Caco-2 (cell line): ENCODE data around the gene SLC22A17. TPM values are rescaled to one million over a fixed set of nuclear protein-coding genes. Genes with fewer than 3 reads are reported as not detected.

Experiments
- BruUV-seq: library from RNA; stranded (reverse); fragments of 400-500 nt; replicated peaks from 2 replicates; lab custom pipeline; 2021; lab: Mats Ljungman, UMichigan
- CTCF ChIA-PET: fragments of 300-600 bp; sonication (Branson Sonifier 250); formaldehyde crosslinking; loops from one replicate; lab custom pipeline; 2022; ENCODE audit warnings: antibody characterized with exemption; lab: Charles Lee
- POLR2A ChIA-PET: fragments of 300-600 bp; sonication (Branson Sonifier 250); formaldehyde crosslinking; loops from one replicate; lab custom pipeline; 2022; ENCODE audit warnings: antibody characterized with exemption; lab: Charles Lee
- DNase-seq, 2 experiments: peaks; one replicate each; pipeline versions ENCODE4 v3.0.0 to v3.0.0-alpha.2; 2020 to 2022
- H3K27me3 ChIP-seq: replicated peaks from 2 replicates; pipeline ENCODE4 v1.6.0; 2011; ENCODE audit warnings: low read length; ENCODE audit not compliant: control insufficient read depth, insufficient read depth
- H3K36me3 ChIP-seq: 2 replicates; pipeline ENCODE4 v1.5.1; 2011; ENCODE audit warnings: low read length; ENCODE audit not compliant: control insufficient read depth, insufficient read depth
- H3K4me1 ChIP-seq: fragments of 250-450 bp; sonication (Bioruptor Pico); 2 replicates; pipeline ENCODE4 v1.5.1; 2020; ENCODE audit warnings: mild to moderate bottlenecking
- H3K4me3 ChIP-seq: 2 replicates; pipeline ENCODE4 v1.5.1; 2011; ENCODE audit warnings: low read depth, mild to moderate bottlenecking, control low read depth, low read length
- H3K9me3 ChIP-seq: fragments of 250-450 bp; sonication (Bioruptor Pico); 2 replicates; pipeline ENCODE4 v1.5.1; 2020; ENCODE audit warnings: mild to moderate bottlenecking, moderate library complexity
- H3K27ac Mint-ChIP-seq: one replicate; pipeline ENCODE4 v1.8.0; 2022; ENCODE audit warnings: mixed read lengths; ENCODE audit not compliant: unreplicated experiment
- H3K27me3 Mint-ChIP-seq: one replicate; pipeline ENCODE4 v1.8.0; 2022; ENCODE audit warnings: mixed read lengths; ENCODE audit not compliant: insufficient read depth, unreplicated experiment
- H3K36me3 Mint-ChIP-seq: one replicate; pipeline ENCODE4 v1.8.0; 2022; ENCODE audit warnings: mild to moderate bottlenecking, mixed read lengths; ENCODE audit not compliant: insufficient read depth, unreplicated experiment
- H3K4me1 Mint-ChIP-seq: one replicate; pipeline ENCODE4 v1.8.0; 2022; ENCODE audit warnings: low read depth, mixed read lengths; ENCODE audit not compliant: unreplicated experiment
- H3K4me3 Mint-ChIP-seq: one replicate; pipeline ENCODE4 v1.8.0; 2022; ENCODE audit warnings: mild to moderate bottlenecking, moderate library complexity, mixed read lengths; ENCODE audit not compliant: unreplicated experiment
- H3K9me3 Mint-ChIP-seq: one replicate; pipeline ENCODE4 v1.8.0; 2022; ENCODE audit warnings: mixed read lengths; ENCODE audit not compliant: unreplicated experiment
- intact Hi-C: fragments of 100-400 bp; cut with micrococcal nuclease; formaldehyde crosslinking; loops from one replicate; pipeline ENCODE4 v1.10.0; 2022; ENCODE audit not compliant: unreplicated experiment
- total RNA-seq: library from RNA; stranded (reverse); gene quantifications from 2 replicates; pipeline ENCODE4 v1.2.3, GENCODE V29; 2022
- TF ChIP-seq, protein P1 (sequence below), 2 experiments: fragments of 200-600 bp in 1 of 2; IDR thresholded peaks; 1 replicate in 1 of 2; 2 replicates in 1 of 2; pipeline versions ENCODE4 v1.5.1 to v1.8.0; 2011 to 2022; ENCODE audit warnings: antibody characterized with exemption in 1 of 2, control low read depth in 1 of 2, inconsistent platforms in 1 of 2, low read depth in 1 of 2, low read length in 1 of 2, mild to moderate bottlenecking in 1 of 2, moderate library complexity in 1 of 2; ENCODE audit not compliant: insufficient read depth in 1 of 2, severe bottlenecking in 1 of 2, unreplicated experiment in 1 of 2

Gene SLC22A17
- total RNA-seq, 1 experiment from 2014 or later = 3.1 TPM

DNA sequence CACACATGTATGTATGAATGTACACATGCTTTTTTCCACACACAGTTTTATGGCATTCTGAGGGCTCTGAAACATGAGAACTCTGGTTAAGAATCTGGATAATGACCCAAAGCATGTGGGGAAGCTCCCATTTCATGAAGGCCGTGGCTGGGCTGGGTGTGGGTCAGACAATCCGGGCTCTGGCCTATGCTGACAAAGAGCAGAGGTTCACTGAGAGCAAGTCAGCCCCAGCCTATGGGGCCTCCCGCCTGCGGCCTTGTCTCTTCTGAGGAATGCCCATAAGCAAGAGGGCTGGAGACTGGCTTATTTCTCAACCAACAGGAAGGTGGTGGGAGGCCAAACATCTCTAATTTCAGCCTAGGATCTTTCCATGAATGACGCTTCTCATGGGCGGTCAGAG lies 46.9 kb upstream of the SLC22A17 start:
- ChIA-PET CTCF (no interaction called here), POLR2A (no interaction called here)

DNA sequence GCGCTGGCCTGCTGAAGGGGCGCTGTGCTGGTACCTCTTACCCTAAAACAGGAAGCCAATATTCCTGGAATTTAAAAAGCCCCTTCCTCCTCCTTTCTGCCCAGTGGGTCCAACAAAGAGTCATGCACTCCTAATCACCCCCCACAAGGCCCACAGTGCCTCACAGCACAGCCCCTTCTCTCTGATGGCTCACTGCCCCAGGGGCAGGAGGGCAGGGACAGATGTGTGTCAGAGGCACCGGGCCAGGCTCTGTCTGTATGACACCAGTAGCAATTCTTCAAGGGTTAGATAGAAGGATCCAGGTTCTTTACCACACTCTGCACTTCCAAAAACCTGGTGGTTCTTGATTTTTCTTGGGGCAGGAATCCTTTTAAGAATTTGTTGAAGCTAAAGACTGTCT lies 46.4 kb upstream of the SLC22A17 start:
- Mint-ChIP-seq H3K36me3 (no peaks in the 10 kb centered on the region), H3K4me1 (no peaks in the 10 kb centered on the region), H3K4me3 (no peak overlapping the region), H3K27me3 (peaks cover 7% of the 10 kb centered on the region), H3K27ac (no peak overlapping the region), H3K9me3 (no peaks in the 10 kb centered on the region)
- H3K36me3 ChIP-seq = no peaks in the 10 kb centered on the region
- ChIA-PET CTCF (no interaction called here), POLR2A (no interaction called here)
- H3K9me3 ChIP-seq = no peaks in the 10 kb centered on the region
- DNase-seq = no peak
- TF ChIP-seq, protein P1, sequence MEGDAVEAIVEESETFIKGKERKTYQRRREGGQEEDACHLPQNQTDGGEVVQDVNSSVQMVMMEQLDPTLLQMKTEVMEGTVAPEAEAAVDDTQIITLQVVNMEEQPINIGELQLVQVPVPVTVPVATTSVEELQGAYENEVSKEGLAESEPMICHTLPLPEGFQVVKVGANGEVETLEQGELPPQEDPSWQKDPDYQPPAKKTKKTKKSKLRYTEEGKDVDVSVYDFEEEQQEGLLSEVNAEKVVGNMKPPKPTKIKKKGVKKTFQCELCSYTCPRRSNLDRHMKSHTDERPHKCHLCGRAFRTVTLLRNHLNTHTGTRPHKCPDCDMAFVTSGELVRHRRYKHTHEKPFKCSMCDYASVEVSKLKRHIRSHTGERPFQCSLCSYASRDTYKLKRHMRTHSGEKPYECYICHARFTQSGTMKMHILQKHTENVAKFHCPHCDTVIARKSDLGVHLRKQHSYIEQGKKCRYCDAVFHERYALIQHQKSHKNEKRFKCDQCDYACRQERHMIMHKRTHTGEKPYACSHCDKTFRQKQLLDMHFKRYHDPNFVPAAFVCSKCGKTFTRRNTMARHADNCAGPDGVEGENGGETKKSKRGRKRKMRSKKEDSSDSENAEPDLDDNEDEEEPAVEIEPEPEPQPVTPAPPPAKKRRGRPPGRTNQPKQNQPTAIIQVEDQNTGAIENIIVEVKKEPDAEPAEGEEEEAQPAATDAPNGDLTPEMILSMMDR (IDR thresholded peaks at IDR 0.05; ENCODE audit: insufficient read depth in 1 of 2, low read depth in 1 of 2, low read length in 1 of 2, severe bottlenecking in 1 of 2, unreplicated experiment in 1 of 2) = no peak
- no peaks in the 10 kb centered on the region for H3K4me1 ChIP-seq
- intact Hi-C loops = no loop called here
- BruUV-seq = no TSS peak
- H3K4me3 ChIP-seq = no peak overlapping the region
- H3K27me3 ChIP-seq = no peaks in the 10 kb centered on the region; the same call in 1 of the 2 replicates

More for the DNA sequence above, 46.9 kb upstream of the SLC22A17 start:
- Histone ChIP-seq H3K36me3 (no peaks in the 10 kb centered on the region), H3K4me3 (no peak overlapping the region), H3K27me3 (no peaks in the 10 kb centered on the region; the same call in 1 of the 2 replicates), H3K4me1 (no peaks in the 10 kb centered on the region), H3K9me3 (no peaks in the 10 kb centered on the region)
- intact Hi-C loops = no loop called here
- TF ChIP-seq, protein P1 (IDR thresholded peaks at IDR 0.05; ENCODE audit: insufficient read depth in 1 of 2, low read depth in 1 of 2, low read length in 1 of 2, severe bottlenecking in 1 of 2, unreplicated experiment in 1 of 2) = no peak
- peaks cover 7% of the 10 kb centered on the region for H3K27me3 Mint-ChIP-seq
- no peaks in the 10 kb centered on the region for H3K9me3 Mint-ChIP-seq
- no peak overlapping the region for H3K4me3 Mint-ChIP-seq
- H3K4me1 Mint-ChIP-seq = no peaks in the 10 kb centered on the region
- no TSS peak for BruUV-seq
- no peak for DNase-seq
- H3K27ac Mint-ChIP-seq = no peak overlapping the region
- no peaks in the 10 kb centered on the region for H3K36me3 Mint-ChIP-seq

DNA sequence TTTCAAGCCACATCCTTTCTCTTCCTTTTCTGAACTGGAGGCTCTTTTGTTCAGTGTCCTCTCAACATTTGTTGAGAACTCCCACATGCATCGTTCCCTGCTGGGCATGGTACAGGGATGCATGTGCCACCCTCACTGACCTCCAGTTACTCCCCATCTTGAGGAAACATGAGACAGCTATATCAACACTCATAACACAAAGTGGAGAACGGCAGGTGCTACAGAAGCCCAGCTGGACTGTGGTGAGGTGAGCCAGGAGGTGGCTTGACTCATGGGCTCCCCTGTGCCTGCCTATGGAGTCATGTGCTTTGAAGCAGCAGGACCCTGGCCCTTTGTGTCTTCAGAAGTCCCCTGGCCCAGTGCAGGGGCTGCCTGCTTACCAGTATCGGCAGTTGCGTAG lies 45.7 kb upstream of the SLC22A17 start:
- CTCF ChIA-PET = no interaction called here
- no TSS peak for BruUV-seq
- H3K9me3 Mint-ChIP-seq = no peaks in the 10 kb centered on the region

More for the DNA sequence above, 45.7 kb upstream of the SLC22A17 start:
- Histone ChIP-seq H3K27me3 (no peaks in the 10 kb centered on the region; the same call in 1 of the 2 replicates), H3K36me3 (no peaks in the 10 kb centered on the region), H3K4me1 (no peaks in the 10 kb centered on the region), H3K9me3 (no peaks in the 10 kb centered on the region), H3K4me3 (no peak overlapping the region)
- H3K27me3 Mint-ChIP-seq = peaks cover 6% of the 10 kb centered on the region
- TF ChIP-seq, protein P1 (IDR thresholded peaks at IDR 0.05; ENCODE audit: insufficient read depth in 1 of 2, low read depth in 1 of 2, low read length in 1 of 2, severe bottlenecking in 1 of 2, unreplicated experiment in 1 of 2) = no peak
- intact Hi-C loops = no loop called here
- no peaks in the 10 kb centered on the region for H3K4me1 Mint-ChIP-seq
- POLR2A ChIA-PET = no interaction called here
- H3K27ac Mint-ChIP-seq = no peak overlapping the region
- DNase-seq = no peak
- H3K36me3 Mint-ChIP-seq = no peaks in the 10 kb centered on the region
- no peak overlapping the region for H3K4me3 Mint-ChIP-seq
